ENCODE measurements around the gene RCBTB2. TPM values are rescaled to one million over a fixed set of nuclear protein-coding genes. Genes with fewer than 3 reads are reported as not detected.
"Not testable (repeated sequence)": the region's sequence is repeated elsewhere in the genome, so short reads cannot be mapped to it uniquely, and the experiment has no call there.

Gene RCBTB2
- total RNA-seq, result 1 to 10 TPM; 1.1 to 1.6 TPM

- ATAC-seq (peak; percentile 93), DNase-seq (peak; percentile 99)
- Mint-ChIP-seq H3K9me3 (ENCODE audit: low read depth) (peaks cover 1% of the 10 kb centered on the region), H3K4me1 (peaks cover 24% of the 10 kb centered on the region), H3K36me3 (ENCODE audit: low read depth) (no peaks in the 10 kb centered on the region), H3K27me3 (no peaks in the 10 kb centered on the region), H3K4me3 (peak within 1 kb of the TSS; percentile 92), H3K27ac (peak within 1 kb of the TSS; percentile 97)
- POLR2A ChIA-PET, result interaction anchor here (0.8 to 1.0 kb wide), 3 partner anchors 130 to 578 kb away, joined by 3 to 4 read pairs (median 4); partner anchors contain the start of gene FNDC3A
- CTCF ChIA-PET, result interaction anchor here (0.9 to 1.9 kb wide), 6 partner anchors 10 to 405 kb away, joined by 3 to 7 read pairs (median 4); no protein-coding TSS in a partner anchor
- intact Hi-C loops (cut with DNase I, micrococcal nuclease), result loop anchor here (1.0 to 5.0 kb wide), 12 partner anchors 28 to 964 kb away; partner anchors contain the start of genes CAB39L (in 1 of the 2), LPAR6 (in 1 of the 2), MED4 (in 1 of the 2) and NUDT15 (in 1 of the 2)
Measured at GRCh38 chr13:48532506-48533499, at the start of gene RCBTB2. RCBTB2 (minus strand) TSS chr13:48533080; CDS start chr13:48521939, 11,141 bp downstream.

GRCh38 chr13:48582084-48582483 lies 49.2 kb upstream of the RCBTB2 start:
- Mint-ChIP-seq H3K4me1 (peaks cover 12% of the 10 kb centered on the region), H3K36me3 (ENCODE audit: low read depth) (no peaks in the 10 kb centered on the region), H3K27ac (no peak overlapping the region), H3K9me3 (ENCODE audit: low read depth) (no peaks in the 10 kb centered on the region), H3K27me3 (peaks cover 14% of the 10 kb centered on the region), H3K4me3 (no peak overlapping the region)
- CTCF ChIA-PET, result interaction anchor here (0.6 to 10.1 kb wide), 15 partner anchors 8 to 455 kb away, joined by 3 to 127 read pairs (median 5); no protein-coding TSS in a partner anchor
- ATAC-seq, result no peak
- POLR2A ChIA-PET, result interaction anchor here (0.5 kb wide), 1 partner anchor 27 kb away, joined by 6 read pairs; no protein-coding TSS in a partner anchor
- DNase-seq, result no peak
- intact Hi-C loops (cut with DNase I, micrococcal nuclease), result loop anchor here (5.0 kb wide), 1 partner anchor 180 kb away; no protein-coding TSS in a partner anchor

- CTCF ChIA-PET, result interaction anchor here (0.6 to 10.1 kb wide), 33 partner anchors 10 to 588 kb away, joined by 3 to 127 read pairs (median 4); no protein-coding TSS in a partner anchor
- POLR2A ChIA-PET, result interaction anchor here (0.5 kb wide), 1 partner anchor 91 kb away, joined by 3 read pairs; no protein-coding TSS in a partner anchor
- DNase-seq (no peak), ATAC-seq (no peak)
- Mint-ChIP-seq H3K36me3 (ENCODE audit: low read depth) (no peaks in the 10 kb centered on the region), H3K27ac (no peak overlapping the region), H3K4me3 (no peak overlapping the region), H3K4me1 (no peaks in the 10 kb centered on the region), H3K27me3 (peaks cover 14% of the 10 kb centered on the region), H3K9me3 (ENCODE audit: low read depth) (no peaks in the 10 kb centered on the region)
- intact Hi-C loops (cut with DNase I, micrococcal nuclease), result loop anchor here (1.0 to 5.0 kb wide), 5 partner anchors 18 to 542 kb away; no protein-coding TSS in a partner anchor
Measured at GRCh38 chr13:48580896-48581295, 48.0 kb upstream of the RCBTB2 start.

GRCh38 chr13:48580185-48580803 lies 47.4 kb upstream of the RCBTB2 start:
- H3K27ac Mint-ChIP-seq, result no peak overlapping the region
- intact Hi-C loops (cut with DNase I, micrococcal nuclease), result loop anchor here (1.0 to 5.0 kb wide), 5 partner anchors 17 to 541 kb away; no protein-coding TSS in a partner anchor
- H3K9me3 Mint-ChIP-seq (ENCODE audit: low read depth), result no peaks in the 10 kb centered on the region
- H3K4me3 Mint-ChIP-seq, result no peak overlapping the region
- H3K27me3 Mint-ChIP-seq, result peaks cover 16% of the 10 kb centered on the region
- H3K4me1 Mint-ChIP-seq, result no peaks in the 10 kb centered on the region
- DNase-seq, result peak; percentile 81
- POLR2A ChIA-PET, result no interaction called here
- no peaks in the 10 kb centered on the region for H3K36me3 Mint-ChIP-seq (ENCODE audit: low read depth)
- CTCF ChIA-PET, result interaction anchor here (0.6 to 10.1 kb wide), 49 partner anchors 8 to 1198 kb away, joined by 3 to 127 read pairs (median 3); no protein-coding TSS in a partner anchor
- ATAC-seq, result no peak

- ATAC-seq; H3K36me3 Mint-ChIP-seq (ENCODE audit: low read depth); POLR2A ChIA-PET; H3K4me3 Mint-ChIP-seq; H3K4me1 Mint-ChIP-seq; H3K27ac Mint-ChIP-seq; DNase-seq; H3K9me3 Mint-ChIP-seq (ENCODE audit: low read depth): not testable (repeated sequence)
- CTCF ChIA-PET, result interaction anchor here (0.6 to 10.1 kb wide), 40 partner anchors 9 to 1199 kb away, joined by 3 to 127 read pairs (median 4); no protein-coding TSS in a partner anchor
- H3K27me3 Mint-ChIP-seq, result peaks cover 16% of the 10 kb centered on the region
- intact Hi-C loops (cut with DNase I, micrococcal nuclease), result loop anchor here (1.0 to 5.0 kb wide), 5 partner anchors 17 to 541 kb away; no protein-coding TSS in a partner anchor
Measured at GRCh38 chr13:48579919-48580180, 47.0 kb upstream of the RCBTB2 start.

GRCh38 chr13:48579165-48579918 lies 46.5 kb upstream of the RCBTB2 start:
- Mint-ChIP-seq H3K9me3 (ENCODE audit: low read depth) (no peaks in the 10 kb centered on the region), H3K4me3 (no peak overlapping the region), H3K27me3 (peaks cover 14% of the 10 kb centered on the region), H3K27ac (no peak overlapping the region), H3K4me1 (no peaks in the 10 kb centered on the region), H3K36me3 (ENCODE audit: low read depth) (no peaks in the 10 kb centered on the region)
- no peak for ATAC-seq
- CTCF ChIA-PET, result interaction anchor here (0.6 to 10.1 kb wide), 36 partner anchors 10 to 456 kb away, joined by 3 to 127 read pairs (median 4); no protein-coding TSS in a partner anchor
- intact Hi-C loops (cut with DNase I, micrococcal nuclease), result no loop called here
- POLR2A ChIA-PET, result no interaction called here
- no peak for DNase-seq

GRCh38 chr13:48578516-48579164 lies 45.8 kb upstream of the RCBTB2 start:
- no peak overlapping the region for H3K27ac Mint-ChIP-seq
- DNase-seq (no peak), ATAC-seq (no peak)
- CTCF ChIA-PET, result interaction anchor here (0.6 to 10.1 kb wide), 13 partner anchors 10 to 264 kb away, joined by 3 to 127 read pairs (median 6); no protein-coding TSS in a partner anchor
- H3K4me3 Mint-ChIP-seq, result no peak overlapping the region
- POLR2A ChIA-PET, result interaction anchor here (0.7 kb wide), 1 partner anchor 224 kb away, joined by 3 read pairs; no protein-coding TSS in a partner anchor
- no peaks in the 10 kb centered on the region for H3K36me3 Mint-ChIP-seq (ENCODE audit: low read depth)
- intact Hi-C loops (cut with DNase I, micrococcal nuclease), result no loop called here
- peaks cover 15% of the 10 kb centered on the region for H3K27me3 Mint-ChIP-seq
- peaks cover 3% of the 10 kb centered on the region for H3K4me1 Mint-ChIP-seq
- H3K9me3 Mint-ChIP-seq (ENCODE audit: low read depth), result no peaks in the 10 kb centered on the region

- intact Hi-C loops (cut with DNase I, micrococcal nuclease), result no loop called here
- peaks cover 10% of the 10 kb centered on the region for H3K27me3 Mint-ChIP-seq
- ChIA-PET CTCF (interaction anchor here (0.6 to 10.1 kb wide), 5 partner anchors 14 to 449 kb away, joined by 3 to 127 read pairs (median 4); no protein-coding TSS in a partner anchor), POLR2A (no interaction called here)
- DNase-seq, result no peak
- peaks cover 3% of the 10 kb centered on the region for H3K4me1 Mint-ChIP-seq
- no peaks in the 10 kb centered on the region for H3K9me3 Mint-ChIP-seq (ENCODE audit: low read depth)
- H3K27ac Mint-ChIP-seq, result no peak overlapping the region
- no peak overlapping the region for H3K4me3 Mint-ChIP-seq
- H3K36me3 Mint-ChIP-seq (ENCODE audit: low read depth), result no peaks in the 10 kb centered on the region
- ATAC-seq, result no peak
Measured at GRCh38 chr13:48576448-48577010, 43.6 kb upstream of the RCBTB2 start.

- H3K36me3 Mint-ChIP-seq (ENCODE audit: low read depth), result no peaks in the 10 kb centered on the region
- ChIA-PET POLR2A (no interaction called here), CTCF (interaction anchor here (10.1 kb wide), 1 partner anchor 241 kb away, joined by 127 read pairs; no protein-coding TSS in a partner anchor)
- intact Hi-C loops (cut with DNase I, micrococcal nuclease), result no loop called here
- DNase-seq (no peak), ATAC-seq (no peak)
- H3K27me3 Mint-ChIP-seq, result peaks cover 10% of the 10 kb centered on the region
- no peak overlapping the region for H3K27ac Mint-ChIP-seq
- H3K4me1 Mint-ChIP-seq, result peaks cover 9% of the 10 kb centered on the region
- no peaks in the 10 kb centered on the region for H3K9me3 Mint-ChIP-seq (ENCODE audit: low read depth)
- H3K4me3 Mint-ChIP-seq, result no peak overlapping the region
Measured at GRCh38 chr13:48575031-48575430, 42.2 kb upstream of the RCBTB2 start.
